A549 treated with AZD2906 at 1 μM for 4 hours (cell line): Measurements from ENCODE around the gene MZB1. TPM values are rescaled to one million over a fixed set of nuclear protein-coding genes. Genes with fewer than 3 reads are reported as not detected.

ENCODE experiments used
- total RNA-seq: library from RNA; stranded (reverse); fragments of 200-300 nt; extraction: Qiagen RNA extraction; gene quantifications from 5 replicates; pipeline ENCODE4 v1.2.3, GENCODE V29; 2022

Gene MZB1
- total RNA-seq: 0.07 to 0.11 TPM (median 0.09 TPM) in 3 of 5 replicates, not detected in the others

GRCh38 chr5:139389701-139390638, at the start of gene MZB1:
MZB1 (minus strand) TSS chr5:139389913; CDS start chr5:139389856, 57 bp downstream.

GRCh38 chr5:139439013-139439903, 49.5 kb upstream of the MZB1 start, which contains the start of gene DNAJC18:
DNAJC18 (minus strand) TSS chr5:139439525; CDS start chr5:139439445, 80 bp downstream.

GRCh38 chr5:139403787-139404483, 14.2 kb upstream of the MZB1 start, which contains the start of gene SPATA24:
SPATA24 (minus strand) TSS chr5:139404089; CDS start chr5:139404060, 29 bp downstream.

GRCh38 chr5:139394654-139395566, 5.2 kb upstream of the MZB1 start, which contains the start of gene PROB1:
PROB1 (minus strand) TSS chr5:139395104; CDS start chr5:139395081, 23 bp downstream.

GRCh38 chr5:139383275-139383992, 6.3 kb downstream of the MZB1 start, which contains the start of gene SLC23A1:
SLC23A1 (minus strand) TSS chr5:139383297; CDS start chr5:139383253, 44 bp downstream.

GRCh38 chr5:139341689-139342422, 47.9 kb downstream of the MZB1 start, which contains the start of gene PAIP2:
PAIP2 (plus strand) TSS chr5:139341854; CDS start chr5:139363785, 21,931 bp downstream.

Other genes with a start within 250 kb of the MZB1 start
- 24.6 to 26.7 TPM (median 26.5 TPM) in 5 replicates for gene SIL1, start 191.5 kb downstream of the MZB1 start, total RNA-seq
- gene MATR3, start 96.2 kb downstream of the MZB1 start, total RNA-seq: 155 to 183 TPM (median 175 TPM) in 5 replicates
- 75.2 to 96.5 TPM (median 82.7 TPM) in 5 replicates for gene PAIP2, start 48.1 kb downstream of the MZB1 start, total RNA-seq
- gene SLC23A1, start 6.6 kb downstream of the MZB1 start, total RNA-seq: 1.1 to 1.7 TPM (median 1.3 TPM) in 5 replicates
- 0.16 to 0.24 TPM (median 0.19 TPM) in 5 replicates for gene PROB1, start 5.2 kb upstream of the MZB1 start, total RNA-seq
- 4.6 to 5.3 TPM (median 4.9 TPM) in 5 replicates for gene SPATA24, start 14.2 kb upstream of the MZB1 start, total RNA-seq
- 5.8 to 8.8 TPM (median 7.1 TPM) in 5 replicates for gene DNAJC18, start 49.6 kb upstream of the MZB1 start, total RNA-seq
- not detected in 5 replicates for gene ECSCR, start 72.8 kb upstream of the MZB1 start, total RNA-seq
- not detected in 5 replicates for gene SMIM33, start 81.1 kb upstream of the MZB1 start, total RNA-seq
- gene STING1, start 92.8 kb upstream of the MZB1 start, total RNA-seq: 0.78 to 1.0 TPM (median 1.00 TPM) in 5 replicates
- gene UBE2D2, start 171.4 kb upstream of the MZB1 start, total RNA-seq: 112 to 171 TPM (median 165 TPM) in 5 replicates